Tibial nerve (tissue), 3 donors: Measurements from ENCODE around the gene MYOM1.

Source experiments
- POLR2A ChIP-seq, 2 donors: fragments of 450-650 bp; IDR thresholded peaks; one replicate each; pipeline ENCODE4 v1.6.1; 2017; ENCODE audit warnings: antibody characterized with exemption in 2 of 2, mild to moderate bottlenecking in 2 of 2, moderate library complexity in 2 of 2
- TF ChIP-seq, protein P1 (sequence below), 5 experiments: fragments of 200-600 bp in 3 of 5; fragments of 450-650 bp in 2 of 5; sonication (generic) in 3 of 5; IDR thresholded peaks; one replicate each; pipeline ENCODE4 v1.5.1; 2016 to 2019; ENCODE audit warnings: antibody characterized with exemption in 5 of 5, mild to moderate bottlenecking in 3 of 5, moderate library complexity in 2 of 5

DNA sequence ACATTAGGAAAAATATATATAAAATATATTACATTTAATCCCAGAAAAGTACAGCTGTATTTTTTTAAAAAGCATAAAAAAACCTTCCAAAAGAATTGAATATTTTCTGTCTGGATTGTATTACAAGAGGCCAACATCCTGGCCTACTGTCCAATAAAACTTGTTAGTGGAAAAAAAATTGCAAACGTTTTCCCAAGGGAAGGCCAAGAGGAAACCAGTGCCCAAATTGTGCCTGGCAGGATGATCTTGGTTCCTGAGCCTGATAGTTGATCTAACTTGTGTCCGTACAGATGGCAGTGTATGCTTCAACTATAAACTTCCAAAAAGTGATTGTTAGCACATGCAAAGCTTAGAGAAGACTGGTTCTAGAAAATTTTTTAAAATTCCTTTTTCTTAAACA is 116.2 kb downstream of the MYOM1 start:
- TF ChIP-seq, protein P1, sequence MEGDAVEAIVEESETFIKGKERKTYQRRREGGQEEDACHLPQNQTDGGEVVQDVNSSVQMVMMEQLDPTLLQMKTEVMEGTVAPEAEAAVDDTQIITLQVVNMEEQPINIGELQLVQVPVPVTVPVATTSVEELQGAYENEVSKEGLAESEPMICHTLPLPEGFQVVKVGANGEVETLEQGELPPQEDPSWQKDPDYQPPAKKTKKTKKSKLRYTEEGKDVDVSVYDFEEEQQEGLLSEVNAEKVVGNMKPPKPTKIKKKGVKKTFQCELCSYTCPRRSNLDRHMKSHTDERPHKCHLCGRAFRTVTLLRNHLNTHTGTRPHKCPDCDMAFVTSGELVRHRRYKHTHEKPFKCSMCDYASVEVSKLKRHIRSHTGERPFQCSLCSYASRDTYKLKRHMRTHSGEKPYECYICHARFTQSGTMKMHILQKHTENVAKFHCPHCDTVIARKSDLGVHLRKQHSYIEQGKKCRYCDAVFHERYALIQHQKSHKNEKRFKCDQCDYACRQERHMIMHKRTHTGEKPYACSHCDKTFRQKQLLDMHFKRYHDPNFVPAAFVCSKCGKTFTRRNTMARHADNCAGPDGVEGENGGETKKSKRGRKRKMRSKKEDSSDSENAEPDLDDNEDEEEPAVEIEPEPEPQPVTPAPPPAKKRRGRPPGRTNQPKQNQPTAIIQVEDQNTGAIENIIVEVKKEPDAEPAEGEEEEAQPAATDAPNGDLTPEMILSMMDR (IDR thresholded peaks at IDR 0.05): no peak
- TF ChIP-seq POLR2A (IDR thresholded peaks at IDR 0.05): no peak
